Iris pigment epithelial cell (primary cell): ENCODE results near the gene AXDND1.

Experiments used
- DNase-seq: peaks from one replicate; pipeline ENCODE4 v3.0.0-alpha.2; 2011; ENCODE audit warnings: low read depth

Gene AXDND1

GRCh38 chr1:179583771-179584320 lies 218.1 kb downstream of the AXDND1 start:
- DNase-seq: no peak

GRCh38 chr1:179586107-179586823 lies 220.5 kb downstream of the AXDND1 start:
- DNase-seq: peak; percentile 23

GRCh38 chr1:179587336-179587735 lies 221.6 kb downstream of the AXDND1 start:
- no peak for DNase-seq

GRCh38 chr1:179588425-179589024 lies 222.8 kb downstream of the AXDND1 start:
- no peak for DNase-seq

- DNase-seq: peak; percentile 6
Observed at GRCh38 chr1:179589509-179589908, 223.7 kb downstream of the AXDND1 start.

- DNase-seq: no peak
Observed at GRCh38 chr1:179590671-179591070, 224.9 kb downstream of the AXDND1 start.

- DNase-seq: no peak
Observed at GRCh38 chr1:179591253-179591591, 225.5 kb downstream of the AXDND1 start.

GRCh38 chr1:179591592-179592580 lies 226.1 kb downstream of the AXDND1 start, which contains the start of gene TDRD5:
Gene TDRD5 (plus strand): TSS chr1:179591832. CDS start chr1:179592616, 784 bp downstream.
- DNase-seq: no peak

DNA sequence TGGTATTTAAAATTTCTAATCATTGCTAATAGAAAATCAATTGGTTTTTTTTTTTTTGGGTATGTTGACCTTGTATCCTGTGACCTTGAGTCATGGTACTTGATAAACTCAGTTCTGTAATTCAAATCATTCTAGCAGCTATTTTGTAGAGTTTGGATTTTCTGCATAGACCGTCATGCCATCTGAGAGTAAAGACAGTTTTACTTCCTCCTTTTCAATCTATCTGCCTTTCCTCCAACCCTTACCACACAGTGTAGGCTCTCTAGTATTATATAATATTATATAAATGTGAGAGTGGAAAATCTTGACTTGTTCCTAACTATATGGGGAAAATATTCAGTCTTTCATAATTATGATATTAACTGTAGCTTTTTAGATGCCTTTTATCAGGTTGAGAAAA lies 232.9 kb downstream of the AXDND1 start:
- no peak for DNase-seq

- DNase-seq: peak; percentile 26
Observed at GRCh38 chr1:179599623-179600249, 234.0 kb downstream of the AXDND1 start.

DNA sequence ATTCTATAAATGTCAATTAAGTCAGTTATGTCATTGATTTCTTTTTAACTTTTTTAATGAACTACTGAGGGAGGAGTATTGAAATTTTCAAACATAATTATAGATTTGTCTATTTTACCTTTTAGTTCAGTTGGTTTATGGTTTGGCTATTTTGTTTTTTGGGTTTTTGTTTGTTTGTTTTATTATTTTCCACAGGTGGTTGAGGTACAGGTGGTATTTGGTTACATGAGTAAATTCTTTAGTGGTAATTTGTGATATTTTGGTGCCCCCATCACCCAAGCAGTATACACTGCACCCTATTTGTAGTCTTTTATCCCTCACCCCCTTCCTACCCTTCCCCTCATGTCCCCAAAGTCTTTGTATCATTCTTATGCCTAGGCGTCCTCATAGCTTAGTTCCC lies 235.3 kb downstream of the AXDND1 start:
- DNase-seq: no peak
